ENCODE data around the gene STK24.

DNA sequence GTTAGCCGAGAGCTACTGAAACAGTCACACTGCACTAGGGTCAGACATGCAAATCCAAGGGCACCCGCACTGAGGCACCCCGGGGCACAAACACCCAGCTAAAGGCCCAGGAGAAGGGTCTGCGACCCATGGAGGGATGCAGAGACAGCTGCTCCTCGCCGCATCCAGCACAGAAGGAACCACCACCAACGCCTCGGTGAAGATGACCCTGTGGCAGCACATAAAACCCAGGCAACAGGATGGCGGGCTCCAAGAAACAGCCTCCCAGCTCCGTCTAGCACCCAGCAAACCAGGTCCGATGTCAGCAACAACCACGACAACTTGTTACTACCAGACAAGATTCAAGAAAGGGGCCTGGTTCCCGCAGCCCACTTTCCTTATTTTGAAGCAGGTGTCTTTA, 82.1 kb downstream of the STK24 start:
- TF ChIP-seq, protein P1, sequence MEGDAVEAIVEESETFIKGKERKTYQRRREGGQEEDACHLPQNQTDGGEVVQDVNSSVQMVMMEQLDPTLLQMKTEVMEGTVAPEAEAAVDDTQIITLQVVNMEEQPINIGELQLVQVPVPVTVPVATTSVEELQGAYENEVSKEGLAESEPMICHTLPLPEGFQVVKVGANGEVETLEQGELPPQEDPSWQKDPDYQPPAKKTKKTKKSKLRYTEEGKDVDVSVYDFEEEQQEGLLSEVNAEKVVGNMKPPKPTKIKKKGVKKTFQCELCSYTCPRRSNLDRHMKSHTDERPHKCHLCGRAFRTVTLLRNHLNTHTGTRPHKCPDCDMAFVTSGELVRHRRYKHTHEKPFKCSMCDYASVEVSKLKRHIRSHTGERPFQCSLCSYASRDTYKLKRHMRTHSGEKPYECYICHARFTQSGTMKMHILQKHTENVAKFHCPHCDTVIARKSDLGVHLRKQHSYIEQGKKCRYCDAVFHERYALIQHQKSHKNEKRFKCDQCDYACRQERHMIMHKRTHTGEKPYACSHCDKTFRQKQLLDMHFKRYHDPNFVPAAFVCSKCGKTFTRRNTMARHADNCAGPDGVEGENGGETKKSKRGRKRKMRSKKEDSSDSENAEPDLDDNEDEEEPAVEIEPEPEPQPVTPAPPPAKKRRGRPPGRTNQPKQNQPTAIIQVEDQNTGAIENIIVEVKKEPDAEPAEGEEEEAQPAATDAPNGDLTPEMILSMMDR (IDR thresholded peaks at IDR 0.05) = no peak
- TF ChIP-seq POLR2A (IDR thresholded peaks at IDR 0.05) = no peak

Data from upper lobe of left lung (tissue), 4 donors.